IMR-90 (cell line): Measurements from ENCODE around the gene ZNF385B. TPM values are rescaled to one million over a fixed set of nuclear protein-coding genes. Genes with fewer than 3 reads are reported as not detected.

Source experiments
- ATAC-seq: fragments of 200-7000 bp; cut with Tn5 transposase; 2 replicates; pipeline ENCODE4 v1.9.1; 2020; ENCODE audit warnings: low read depth, mild to moderate bottlenecking, moderate library complexity
- BruUV-seq: library from RNA; stranded (reverse); fragments of 400-500 nt; replicated peaks from 2 replicates; lab custom pipeline; 2021; lab: Mats Ljungman, UMichigan
- CTCF ChIA-PET: fragments of 300-600 bp; formaldehyde crosslinking; extraction: SDS; loops from one replicate; lab custom pipeline; 2021; ENCODE audit warnings: antibody characterized with exemption; lab: Yijun Ruan, JAX
- POLR2A ChIA-PET: fragments of 300-600 bp; sonication (Branson Sonifier 250); formaldehyde crosslinking; loops from one replicate; lab custom pipeline; 2022; ENCODE audit warnings: antibody characterized with exemption; ENCODE audit not compliant: unreplicated experiment; lab: Charles Lee
- DNase-seq: peaks from one replicate; pipeline ENCODE4 v3.0.0; 2013
- H2AFZ ChIP-seq: replicated peaks from 2 replicates; pipeline ENCODE3; 2013; ENCODE audit warnings: low read length, mild to moderate bottlenecking; ENCODE audit not compliant: poor library complexity
- H2AK5ac ChIP-seq: 2 replicates; pipeline ENCODE4 v1.6.1; 2013; ENCODE audit warnings: low read depth, low read length, inconsistent platforms
- H2AK9ac ChIP-seq: replicated peaks from 2 replicates; pipeline ENCODE3; 2013; ENCODE audit warnings: mild to moderate bottlenecking, low read depth, low read length, moderate library complexity; ENCODE audit not compliant: poor library complexity
- H2BK120ac ChIP-seq: 2 replicates; pipeline ENCODE4 v1.6.1; 2013; ENCODE audit warnings: low read depth, low read length, inconsistent platforms
- H2BK15ac ChIP-seq: 3 replicates; pipeline ENCODE4 v1.6.1; 2013; ENCODE audit warnings: low read depth, low read length, inconsistent platforms
- H2BK20ac ChIP-seq: 2 replicates; pipeline ENCODE4 v1.6.1; 2013; ENCODE audit warnings: low read depth, mild to moderate bottlenecking, inconsistent platforms, low read length, moderate library complexity
- H2BK5ac ChIP-seq: 2 replicates; pipeline ENCODE4 v1.6.1; 2013; ENCODE audit warnings: mild to moderate bottlenecking, low read depth, low read length, inconsistent platforms; ENCODE audit not compliant: poor library complexity, severe bottlenecking
- H3K14ac ChIP-seq: replicated peaks from 2 replicates; pipeline ENCODE4 v1.6.1; 2013; ENCODE audit warnings: low read depth, low read length, inconsistent platforms
- H3K18ac ChIP-seq: 2 replicates; pipeline ENCODE4 v1.6.1; 2013; ENCODE audit warnings: low read depth, low read length, control low read depth
- H3K23ac ChIP-seq: 2 replicates; pipeline ENCODE4 v1.6.1; 2013; ENCODE audit warnings: low read depth, low read length, inconsistent platforms
- H3K27ac ChIP-seq: 2 replicates; pipeline ENCODE4 v1.5.1; 2013; ENCODE audit warnings: mild to moderate bottlenecking, control low read depth, low read length; ENCODE audit not compliant: insufficient read depth
- H3K27me3 ChIP-seq: 2 replicates; pipeline ENCODE4 v1.6.1; 2013; ENCODE audit warnings: low read length; ENCODE audit not compliant: control insufficient read depth, insufficient read depth
- H3K36me3 ChIP-seq: 2 replicates; pipeline ENCODE4 v1.6.1; 2013; ENCODE audit warnings: low read length, mixed read lengths; ENCODE audit not compliant: control insufficient read depth, insufficient read depth
- H3K4ac ChIP-seq: 2 replicates; pipeline ENCODE4 v1.6.1; 2013; ENCODE audit warnings: low read depth, low read length, inconsistent platforms
- H3K4me1 ChIP-seq: 2 replicates; pipeline ENCODE4 v1.6.1; 2013; ENCODE audit warnings: low read length, mixed read lengths; ENCODE audit not compliant: control insufficient read depth, insufficient read depth
- H3K4me2 ChIP-seq: 2 replicates; pipeline ENCODE4 v1.6.1; 2013; ENCODE audit warnings: low read depth, mild to moderate bottlenecking, control low read depth, low read length, moderate library complexity
- H3K4me3 ChIP-seq: 2 replicates; pipeline ENCODE4 v1.5.1; 2013; ENCODE audit warnings: low read depth, mild to moderate bottlenecking, control low read depth, low read length, moderate library complexity; ENCODE audit not compliant: insufficient read depth
- H3K56ac ChIP-seq: 2 replicates; pipeline ENCODE4 v1.6.1; 2013; ENCODE audit warnings: low read length, inconsistent platforms; ENCODE audit not compliant: insufficient read depth; ENCODE audit errors: extremely low read depth
- H3K79me1 ChIP-seq, 2 experiments: 2 replicates each; pipeline ENCODE4 v1.6.1; 2013; ENCODE audit warnings: low read length in 2 of 2, inconsistent platforms in 1 of 2, low read depth in 1 of 2
- H3K9ac ChIP-seq: 2 replicates; pipeline ENCODE4 v1.6.1; 2013; ENCODE audit warnings: low read depth, low read length, control low read depth
- H3K9me1 ChIP-seq: 2 replicates; pipeline ENCODE4 v1.6.1; 2013; ENCODE audit warnings: low read length, inconsistent platforms; ENCODE audit not compliant: insufficient read depth
- H3K9me3 ChIP-seq: 2 replicates; pipeline ENCODE4 v1.6.1; 2013; ENCODE audit warnings: low read length; ENCODE audit not compliant: control insufficient read depth, insufficient read depth
- H4K20me1 ChIP-seq: 2 replicates; pipeline ENCODE4 v1.6.1; 2013; ENCODE audit warnings: low read length, inconsistent platforms; ENCODE audit not compliant: insufficient read depth
- H4K5ac ChIP-seq: 2 replicates; pipeline ENCODE4 v1.6.1; 2013; ENCODE audit warnings: mild to moderate bottlenecking, low read depth, low read length, control low read depth
- H4K8ac ChIP-seq, 2 experiments: 2 replicates each; pipeline ENCODE4 v1.6.1; 2013; ENCODE audit warnings: low read depth in 2 of 2, low read length in 2 of 2, control low read depth in 1 of 2, inconsistent platforms in 1 of 2
- H4K91ac ChIP-seq: 2 replicates; pipeline ENCODE4 v1.6.1; 2013; ENCODE audit warnings: low read depth, low read length, inconsistent platforms; ENCODE audit not compliant: insufficient read depth
- BHLHE40 ChIP-seq: fragments of 150-350 bp; IDR thresholded peaks from 2 replicates; pipeline ENCODE4 v1.6.1; 2016; ENCODE audit warnings: mild to moderate bottlenecking, low read depth, low read length
- CEBPB ChIP-seq: IDR thresholded peaks from 2 replicates; pipeline ENCODE4 v1.6.1; 2012; ENCODE audit warnings: low read depth, low read length, improper control_type of control experiment
- CHD1 ChIP-seq: IDR thresholded peaks from 2 replicates; pipeline ENCODE4 v1.6.1; 2012; ENCODE audit warnings: low read depth, low read length, improper control_type of control experiment
- FOS ChIP-seq: fragments of 150-350 bp; IDR thresholded peaks from 2 replicates; pipeline ENCODE4 v1.6.1; 2016; ENCODE audit warnings: low read depth, low read length
- MAZ ChIP-seq: IDR thresholded peaks from 2 replicates; pipeline ENCODE4 v1.6.1; 2012; ENCODE audit warnings: low read depth, mild to moderate bottlenecking, low read length, improper control_type of control experiment, moderate library complexity, borderline replicate concordance
- MXI1 ChIP-seq: IDR thresholded peaks from 2 replicates; pipeline ENCODE4 v1.6.1; 2012; ENCODE audit warnings: low read depth, mild to moderate bottlenecking, low read length, moderate library complexity, borderline replicate concordance
- NFE2L2 ChIP-seq: fragments of 150-350 bp; IDR thresholded peaks from 2 replicates; pipeline ENCODE4 v1.6.1; 2016; ENCODE audit warnings: low read depth, mild to moderate bottlenecking, low read length
- POLR2A ChIP-seq: IDR thresholded peaks from 2 replicates; pipeline ENCODE4 v1.6.1; 2012; ENCODE audit warnings: mild to moderate bottlenecking, low read depth, low read length
- RAD21 ChIP-seq: IDR thresholded peaks from 2 replicates; pipeline ENCODE4 v1.6.1; 2012; ENCODE audit warnings: low read length, improper control_type of control experiment
- RCOR1 ChIP-seq: IDR thresholded peaks from 2 replicates; pipeline ENCODE4 v1.6.1; 2012; ENCODE audit warnings: mild to moderate bottlenecking, low read length, improper control_type of control experiment; ENCODE audit not compliant: insufficient replicate concordance
- RFX5 ChIP-seq: IDR thresholded peaks from 2 replicates; pipeline ENCODE4 v1.8.0; 2012; ENCODE audit warnings: low read depth, mild to moderate bottlenecking, low read length, moderate library complexity
- SMC3 ChIP-seq: fragments of 150-350 bp; IDR thresholded peaks from 2 replicates; pipeline ENCODE4 v1.6.1; 2016; ENCODE audit warnings: low read depth, mild to moderate bottlenecking, antibody characterized with exemption, low read length, moderate library complexity
- USF2 ChIP-seq: fragments of 150-350 bp; IDR thresholded peaks from 2 replicates; pipeline ENCODE4 v1.6.1; 2017; ENCODE audit warnings: mild to moderate bottlenecking, antibody characterized with exemption, low read length, low read depth
- WGBS, 2 experiments: methylation state at CpG; one replicate each; pipeline versions ENCODE4 v1.1.5 to v1.1.7; 2013; ENCODE audit warnings: missing lambda C conversion rate in 2 of 2; ENCODE audit not compliant: insufficient read length in 1 of 2; ENCODE audit errors: extremely low coverage in 2 of 2; 5-methylcytosine and 5-hydroxymethylcytosine counted together
- dilution Hi-C: fragments of 300-500 bp; cut with HindIII; formaldehyde crosslinking; loops from one replicate; pipeline ENCODE4 v1.14.3; 2018; ENCODE audit warnings: low sequenced_read_pairs; ENCODE audit not compliant: unreplicated experiment
- in situ Hi-C: fragments of 300-500 bp; cut with MboI; formaldehyde crosslinking; loops from 3 replicates; pipeline ENCODE4 v1.14.3; 2019; ENCODE audit warnings: low sequenced_read_pairs, inconsistent platforms, mixed read lengths
- intact Hi-C: fragments of 100-400 bp; cut with micrococcal nuclease; formaldehyde crosslinking; loops from 2 replicates; pipeline ENCODE4 v1.10.0; 2022
- polyA plus RNA-seq, 3 experiments: library from polyadenylated mRNA; depleted of rRNA; stranded (reverse); fragments of >200 nt; gene quantifications; 2 replicates each; pipeline ENCODE4 v1.2.3, GENCODE V29; 2012; ENCODE audit warnings: low replicate concordance in 1 of 3
- total RNA-seq: library from RNA; depleted of rRNA; stranded (reverse); fragments of >200 nt; gene quantifications from 2 replicates; pipeline ENCODE4 v1.2.3, GENCODE V29; 2012
- TF ChIP-seq, protein P1 (sequence below): fragments of 150-350 bp; IDR thresholded peaks from 2 replicates; pipeline ENCODE4 v1.6.1; 2016; ENCODE audit warnings: low read depth, mild to moderate bottlenecking, low read length, moderate library complexity, borderline replicate concordance
- TF ChIP-seq, protein P2 (sequence below): conservative IDR thresholded peaks from 2 replicates; pipeline ENCODE4 v1.5.1; 2012; ENCODE audit warnings: mild to moderate bottlenecking, low read depth, low read length, improper control_type of control experiment

The ZNF385B gene
- total and polyA plus RNA-seq, 2 of the 4 experiments (the other 2 are of a cell fraction), result not detected

DNA sequence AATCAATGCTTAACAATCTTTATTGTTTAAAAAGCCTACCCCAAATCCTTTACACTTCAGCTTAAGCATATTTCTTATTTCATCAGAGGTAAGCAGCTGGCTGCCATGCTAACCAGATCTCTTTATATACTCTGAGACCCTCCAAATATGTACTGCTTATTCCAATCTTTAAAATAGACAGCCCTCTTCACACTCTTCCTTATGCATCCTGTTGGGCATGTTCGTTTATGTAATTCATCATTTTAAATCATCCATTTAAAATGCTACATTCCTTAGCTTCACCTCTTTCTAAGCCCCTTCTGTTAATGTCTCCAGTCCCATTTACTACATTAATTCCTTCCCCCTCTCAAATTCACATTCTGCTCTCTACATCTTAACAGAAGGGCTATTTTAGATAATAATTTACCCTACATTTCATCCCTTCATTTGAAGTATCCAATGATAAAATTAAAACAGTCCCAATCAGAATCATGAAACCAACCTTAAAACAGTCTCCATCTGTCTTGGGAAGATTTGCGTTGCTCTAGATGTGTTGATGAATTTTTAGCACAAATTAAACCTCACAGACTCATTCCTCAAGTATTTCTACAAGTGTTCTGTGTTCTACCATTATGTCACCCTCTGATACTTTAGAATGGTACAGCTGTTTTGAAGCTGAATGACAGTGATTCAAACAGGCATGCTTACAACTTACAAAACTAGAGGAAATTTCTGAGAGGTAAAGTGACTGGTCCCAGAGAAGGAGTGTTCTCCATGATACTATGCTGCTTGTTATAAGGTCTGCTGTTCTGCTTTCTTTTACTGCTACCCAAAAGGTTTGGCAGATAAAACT lies 59.1 kb downstream of the ZNF385B start:
- no peak overlapping the region for H2BK20ac ChIP-seq
- H4K91ac ChIP-seq, result no peak overlapping the region
- CTCF ChIA-PET, result no interaction called here
- no TSS peak for BruUV-seq
- WGBS, 2 experiments, result 0% methylated on average over 1 of the region's 2 CpGs; no CpG with 5 or more reads in 1 of the 2 experiments
- POLR2A ChIA-PET, result no interaction called here
- no peak overlapping the region for H3K4me3 ChIP-seq
- H2BK5ac ChIP-seq, result no peak overlapping the region
- H2BK120ac ChIP-seq, result no peak overlapping the region
- no peak for DNase-seq
- no peak overlapping the region for H3K4ac ChIP-seq
- no peaks in the 10 kb centered on the region for H4K20me1 ChIP-seq
- intact Hi-C loops (no loop called here), dilution Hi-C loops (no loop called here), in situ Hi-C loops (no loop called here)
- no peak overlapping the region for H3K14ac ChIP-seq
- H2AK9ac ChIP-seq, result no peak overlapping the region
- H3K4me2 ChIP-seq, result no peak overlapping the region
- no peak overlapping the region for H3K27ac ChIP-seq
- H3K79me1 ChIP-seq, result no peaks in the 10 kb centered on the region
- H3K4me1 ChIP-seq, result no peaks in the 10 kb centered on the region
- no peak overlapping the region for H4K8ac ChIP-seq
- no peak overlapping the region for H4K5ac ChIP-seq
- no peak overlapping the region for H3K23ac ChIP-seq
- no peak overlapping the region for H2AFZ ChIP-seq
- H3K18ac ChIP-seq, result no peak overlapping the region
- H3K36me3 ChIP-seq, result no peaks in the 10 kb centered on the region
- H3K9ac ChIP-seq, result no peak overlapping the region
- no peak overlapping the region for H2BK15ac ChIP-seq
- no peak for ATAC-seq
- H3K9me3 ChIP-seq, result no peaks in the 10 kb centered on the region
- no peak overlapping the region for H2AK5ac ChIP-seq
- no peaks in the 10 kb centered on the region; the same call in 1 of the 2 replicates for H3K27me3 ChIP-seq
- H3K9me1 ChIP-seq, result no peaks in the 10 kb centered on the region
- no peak overlapping the region for H3K56ac ChIP-seq
- TF ChIP-seq USF2 (no peak), NFE2L2 (no peak), RAD21 (no peak), RFX5 (no peak), MAZ (no peak), POLR2A (no peak), SMC3 (no peak), RCOR1 (no peak), FOS (no peak), CEBPB (no peak), BHLHE40 (no peak), MXI1 (no peak), CHD1 (no peak)
- TF ChIP-seq, protein P1, sequence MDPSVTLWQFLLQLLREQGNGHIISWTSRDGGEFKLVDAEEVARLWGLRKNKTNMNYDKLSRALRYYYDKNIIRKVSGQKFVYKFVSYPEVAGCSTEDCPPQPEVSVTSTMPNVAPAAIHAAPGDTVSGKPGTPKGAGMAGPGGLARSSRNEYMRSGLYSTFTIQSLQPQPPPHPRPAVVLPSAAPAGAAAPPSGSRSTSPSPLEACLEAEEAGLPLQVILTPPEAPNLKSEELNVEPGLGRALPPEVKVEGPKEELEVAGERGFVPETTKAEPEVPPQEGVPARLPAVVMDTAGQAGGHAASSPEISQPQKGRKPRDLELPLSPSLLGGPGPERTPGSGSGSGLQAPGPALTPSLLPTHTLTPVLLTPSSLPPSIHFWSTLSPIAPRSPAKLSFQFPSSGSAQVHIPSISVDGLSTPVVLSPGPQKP, result no peak
- TF ChIP-seq, protein P2, sequence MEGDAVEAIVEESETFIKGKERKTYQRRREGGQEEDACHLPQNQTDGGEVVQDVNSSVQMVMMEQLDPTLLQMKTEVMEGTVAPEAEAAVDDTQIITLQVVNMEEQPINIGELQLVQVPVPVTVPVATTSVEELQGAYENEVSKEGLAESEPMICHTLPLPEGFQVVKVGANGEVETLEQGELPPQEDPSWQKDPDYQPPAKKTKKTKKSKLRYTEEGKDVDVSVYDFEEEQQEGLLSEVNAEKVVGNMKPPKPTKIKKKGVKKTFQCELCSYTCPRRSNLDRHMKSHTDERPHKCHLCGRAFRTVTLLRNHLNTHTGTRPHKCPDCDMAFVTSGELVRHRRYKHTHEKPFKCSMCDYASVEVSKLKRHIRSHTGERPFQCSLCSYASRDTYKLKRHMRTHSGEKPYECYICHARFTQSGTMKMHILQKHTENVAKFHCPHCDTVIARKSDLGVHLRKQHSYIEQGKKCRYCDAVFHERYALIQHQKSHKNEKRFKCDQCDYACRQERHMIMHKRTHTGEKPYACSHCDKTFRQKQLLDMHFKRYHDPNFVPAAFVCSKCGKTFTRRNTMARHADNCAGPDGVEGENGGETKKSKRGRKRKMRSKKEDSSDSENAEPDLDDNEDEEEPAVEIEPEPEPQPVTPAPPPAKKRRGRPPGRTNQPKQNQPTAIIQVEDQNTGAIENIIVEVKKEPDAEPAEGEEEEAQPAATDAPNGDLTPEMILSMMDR, result no peak
